Measurements from ENCODE around the gene DGKA.
"Not testable (repeated sequence)": the region's sequence is repeated elsewhere in the genome, so short reads cannot be mapped to it uniquely, and the experiment has no call there.

DGKA gene

GRCh38 chr12:55969356-55969755 lies 38.4 kb downstream of the DGKA start:
- no peak for DNase-seq (ENCODE audit: low read depth)

- no peak for DNase-seq (ENCODE audit: low read depth)
Observed at GRCh38 chr12:55970775-55971174, 39.8 kb downstream of the DGKA start.

DNA sequence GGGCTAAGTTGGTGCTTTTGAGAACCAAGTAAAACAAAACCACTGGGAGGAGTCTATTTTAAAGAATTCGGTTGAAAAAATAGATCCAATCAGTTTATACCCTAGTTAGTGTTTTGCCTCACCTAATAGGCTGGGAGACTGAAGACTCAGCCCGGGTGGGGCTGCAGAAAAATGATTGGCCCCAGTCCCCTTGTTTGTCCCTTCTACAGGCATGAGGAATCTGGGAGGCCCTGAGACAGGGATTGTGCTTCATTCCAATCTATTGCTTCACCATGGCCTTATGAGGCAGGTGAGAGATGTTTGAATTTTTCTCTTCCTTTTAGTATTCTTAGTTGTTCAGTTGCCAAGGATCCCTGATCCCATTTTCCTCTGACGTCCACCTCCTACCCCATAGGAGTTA lies 41.1 kb downstream of the DGKA start:
- DNase-seq (ENCODE audit: low read depth) = peak; percentile 51

GRCh38 chr12:55972456-55972855 lies 41.5 kb downstream of the DGKA start:
- no peak for DNase-seq (ENCODE audit: low read depth)

GRCh38 chr12:55972911-55973598 lies 42.1 kb downstream of the DGKA start:
- DNase-seq (ENCODE audit: low read depth) = no peak

- peak; percentile 100 for DNase-seq (ENCODE audit: low read depth)
Observed at GRCh38 chr12:55973599-55974307, 42.8 kb downstream of the DGKA start, which contains the start of gene RAB5B. RAB5B (plus strand) TSS chr12:55974078; CDS start chr12:55986961, 12,883 bp downstream.

GRCh38 chr12:55974308-55974730 lies 43.4 kb downstream of the DGKA start:
- no peak for DNase-seq (ENCODE audit: low read depth)

GRCh38 chr12:55978393-55978792 lies 47.4 kb downstream of the DGKA start:
- no peak for DNase-seq (ENCODE audit: low read depth)

DNA sequence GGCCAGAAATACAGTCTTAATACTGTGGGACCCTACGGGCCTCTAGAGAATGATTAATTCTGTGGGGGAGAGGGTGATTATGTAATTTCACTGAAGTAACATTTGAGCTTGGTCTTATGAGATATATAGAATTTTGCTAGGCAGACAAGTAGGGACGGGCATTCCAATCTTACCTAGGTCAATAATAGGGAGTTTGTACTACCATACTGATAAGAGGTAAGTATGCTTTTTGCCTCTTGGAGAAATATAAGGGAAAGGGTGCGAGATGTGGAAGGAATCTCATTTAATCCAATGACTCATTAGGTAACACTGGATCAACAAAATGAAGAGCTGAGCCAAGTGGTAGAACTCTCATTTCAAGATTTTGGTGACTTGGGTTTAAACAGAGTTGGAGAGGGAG lies 48.1 kb downstream of the DGKA start:
- DNase-seq (ENCODE audit: low read depth) = no peak

DNA sequence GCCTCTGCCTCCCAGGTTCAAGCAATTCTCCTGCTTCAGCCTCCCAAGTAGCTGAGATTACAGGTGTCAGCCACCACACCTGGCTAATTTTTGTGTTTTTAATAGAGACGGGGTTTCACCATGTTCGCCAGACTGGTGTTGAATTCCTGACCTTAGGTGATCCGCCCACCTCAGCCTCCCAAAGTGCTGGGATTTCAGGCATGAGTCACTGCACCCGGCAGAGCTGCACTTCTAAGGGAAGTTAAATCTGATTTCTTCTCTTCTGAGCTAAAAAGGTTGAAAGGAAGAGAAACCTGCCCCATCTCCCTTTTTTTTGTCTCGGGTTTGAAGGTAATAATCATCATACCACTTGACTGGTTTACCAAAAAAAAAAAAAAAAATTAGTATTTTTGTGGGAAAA lies 50.9 kb downstream of the DGKA start:
- DNase-seq (ENCODE audit: low read depth) = not testable (repeated sequence)

DNA sequence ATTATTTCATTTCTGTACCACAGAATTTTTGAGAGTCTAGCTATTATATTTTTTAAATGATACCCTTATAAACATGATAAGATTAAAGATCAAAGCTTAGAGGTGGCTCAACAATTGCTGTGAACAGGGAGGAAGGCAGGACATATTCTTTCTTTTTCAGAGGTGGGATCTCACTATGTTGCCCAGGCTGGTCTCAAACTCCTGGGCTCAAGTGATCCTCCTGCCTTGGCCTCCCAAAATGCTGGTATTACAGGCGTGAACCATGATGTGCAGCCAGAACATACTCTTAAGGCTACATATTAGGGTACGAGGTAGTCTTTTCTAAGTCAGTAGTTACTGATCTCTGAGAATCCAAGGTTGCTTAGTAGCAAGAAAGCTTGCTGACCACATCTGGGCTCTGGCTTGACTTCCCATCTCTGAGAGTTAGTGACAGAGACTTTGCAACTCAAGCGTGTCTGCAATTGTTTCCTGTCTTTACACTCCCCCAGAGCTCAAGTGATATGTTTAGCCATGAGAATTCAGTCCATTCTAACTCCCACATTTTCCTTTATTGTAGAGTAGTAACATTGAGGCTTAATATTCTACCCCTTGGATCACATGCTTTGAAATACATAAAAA lies 51.5 kb downstream of the DGKA start:
- no peak for DNase-seq (ENCODE audit: low read depth)

DNA sequence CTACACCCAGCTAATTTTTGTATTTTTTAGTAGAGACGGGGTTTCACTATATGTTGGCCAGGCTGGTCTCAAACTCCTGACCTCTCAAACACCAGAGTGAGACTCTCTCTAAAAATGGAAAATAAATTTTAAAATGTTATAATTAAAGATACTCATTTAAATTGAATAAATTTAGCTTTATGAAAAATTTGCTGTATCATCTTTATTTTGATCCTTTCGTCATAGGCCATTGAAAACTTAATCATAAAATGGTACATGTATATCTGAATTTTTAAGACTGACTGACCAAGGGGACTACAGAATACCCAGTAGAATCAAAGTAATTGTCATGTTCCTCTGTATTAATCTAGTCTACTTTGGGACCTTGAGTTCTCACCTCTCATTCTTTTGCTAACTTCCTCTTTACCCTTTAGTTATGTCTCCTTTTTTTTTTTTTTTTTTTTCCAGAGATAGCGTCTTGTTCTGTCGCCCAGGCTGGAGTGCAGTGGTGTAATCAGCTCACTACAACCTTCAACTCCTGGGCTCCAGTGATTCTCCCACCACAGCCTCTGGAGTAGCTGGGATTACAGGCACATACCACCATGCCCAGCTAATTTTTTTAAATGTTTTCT lies 52.4 kb downstream of the DGKA start:
- DNase-seq (ENCODE audit: low read depth) = no peak

DNA sequence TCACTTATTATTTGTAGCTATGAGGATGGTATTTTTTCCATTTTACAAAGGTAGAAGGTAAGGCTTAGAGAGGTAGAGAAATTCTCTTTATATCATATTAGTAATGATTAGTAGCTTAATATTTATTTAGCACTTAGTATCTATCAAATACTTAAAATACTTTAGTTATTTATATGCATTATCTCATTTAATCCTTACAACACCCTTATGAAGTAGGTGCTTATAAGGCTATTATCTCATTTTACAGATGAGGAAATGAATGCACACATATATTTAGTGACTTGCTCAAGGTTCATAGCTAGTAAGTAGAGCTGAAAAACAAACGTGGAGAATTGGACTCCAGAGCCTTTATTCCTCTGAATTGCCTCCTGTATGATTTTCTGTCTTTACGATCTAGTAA lies 53.9 kb downstream of the DGKA start:
- DNase-seq (ENCODE audit: low read depth) = no peak

GRCh38 chr12:55985341-55985740 lies 54.4 kb downstream of the DGKA start:
- no peak for DNase-seq (ENCODE audit: low read depth)

- not testable (repeated sequence) for DNase-seq (ENCODE audit: low read depth)
Observed at GRCh38 chr12:55985976-55986375, 55.0 kb downstream of the DGKA start.

- DNase-seq (ENCODE audit: low read depth) = no peak
Observed at GRCh38 chr12:55991110-55991509, 60.1 kb downstream of the DGKA start.

DNA sequence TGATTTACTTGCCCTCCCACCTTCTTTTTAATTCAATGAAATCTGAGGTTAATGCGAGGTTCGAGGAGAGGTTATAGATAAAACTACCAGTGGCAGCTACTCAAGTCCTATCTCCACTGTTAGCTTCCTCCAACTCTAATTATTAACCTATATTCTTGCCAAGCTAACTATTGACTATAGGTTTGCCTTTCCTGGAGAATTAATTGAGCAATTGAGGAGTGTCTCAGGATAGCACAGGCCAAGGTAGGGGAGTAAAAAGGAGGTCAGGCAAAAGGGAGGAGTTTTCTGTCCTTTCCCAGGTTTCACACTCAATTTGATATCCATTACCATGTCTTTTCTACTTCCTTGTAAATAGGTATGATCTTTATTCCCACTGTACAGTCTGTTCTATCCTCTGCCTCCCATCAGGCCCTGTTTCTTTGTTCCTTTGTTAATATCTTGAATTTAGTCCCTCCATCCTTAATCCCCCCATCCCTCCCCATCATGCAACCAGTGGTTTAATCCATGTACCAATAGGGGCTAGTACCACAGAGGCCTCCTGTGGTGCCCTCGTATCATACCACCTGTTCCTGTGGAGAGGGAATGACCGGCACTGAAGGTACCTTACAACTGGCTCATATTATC lies 62.4 kb downstream of the DGKA start:
- DNase-seq (ENCODE audit: low read depth) = no peak

GRCh38 chr12:55995366-55995765 lies 64.4 kb downstream of the DGKA start:
- DNase-seq (ENCODE audit: low read depth) = no peak

DNA sequence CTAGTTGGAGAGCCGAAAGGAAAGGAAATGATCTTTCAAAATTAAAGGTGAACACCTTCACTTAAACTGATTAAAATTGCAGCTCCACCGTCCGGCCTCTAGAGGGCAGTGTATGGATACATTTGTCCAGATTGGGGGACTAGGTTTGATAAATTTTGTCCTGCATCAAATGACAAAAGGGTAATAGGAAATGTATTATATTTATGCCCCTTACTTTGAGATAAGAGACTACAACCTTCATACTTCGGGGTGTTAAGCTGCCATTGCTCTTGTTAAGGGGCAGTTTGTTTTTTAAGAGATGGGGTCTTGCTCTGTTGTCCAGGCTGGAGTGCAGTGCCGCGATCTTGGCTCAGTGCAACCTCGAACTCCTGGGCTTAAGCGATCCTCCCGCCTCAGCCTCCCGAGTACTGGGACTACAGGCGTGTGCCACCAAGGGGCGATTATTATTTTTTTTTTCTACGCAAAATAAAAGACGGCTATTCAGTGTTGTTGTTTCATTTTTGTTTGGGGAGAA lies 65.3 kb downstream of the DGKA start:
- DNase-seq (ENCODE audit: low read depth) = no peak

DNA sequence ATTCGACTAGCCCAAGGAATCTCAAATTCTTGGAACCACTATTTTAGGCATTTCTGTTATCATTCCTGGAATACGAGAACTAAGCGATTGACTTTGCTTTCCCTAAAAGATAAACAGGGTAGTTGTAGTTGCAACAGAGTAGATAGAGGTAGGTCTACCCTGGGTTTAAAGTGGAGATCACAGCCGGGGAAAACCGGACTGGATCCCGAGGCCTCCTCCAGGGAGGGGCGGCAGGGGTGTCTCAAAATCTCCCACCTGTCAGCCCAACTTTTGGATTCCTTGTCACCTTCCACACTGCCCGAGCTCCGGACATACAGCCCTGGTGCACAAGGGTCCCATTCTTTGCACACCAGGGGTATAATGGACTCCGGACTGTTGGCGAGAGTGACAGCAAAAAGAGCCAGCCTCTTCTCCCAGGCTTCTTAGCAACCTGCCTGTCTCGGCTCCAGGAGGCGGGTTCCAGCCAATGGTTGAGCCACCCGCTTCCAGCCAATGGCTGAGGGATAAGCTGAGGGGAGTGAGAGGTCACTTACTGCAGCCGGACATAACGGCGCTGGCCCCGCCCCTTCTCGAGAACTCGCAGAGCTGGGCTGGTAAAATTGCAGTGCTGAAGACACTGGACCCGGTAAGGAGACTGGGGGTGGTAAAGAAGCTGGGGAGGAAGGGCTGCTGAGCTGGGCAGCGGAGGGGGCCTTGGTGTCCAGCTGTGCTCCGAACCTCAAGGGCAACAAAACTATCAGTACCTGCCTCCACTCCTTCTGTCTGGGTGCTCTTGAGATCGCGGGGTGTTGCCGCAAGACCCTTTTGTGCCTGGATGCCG lies 66.0 kb downstream of the DGKA start, which contains the start of gene SUOX:
Gene SUOX (plus strand): TSS at position 562 of the 820 bp plus-strand sequence. CDS start 4,946 bp downstream, outside the sequence.
- peak; percentile 83 for DNase-seq (ENCODE audit: low read depth)

GRCh38 chr12:55997535-55997859 lies 66.5 kb downstream of the DGKA start:
- DNase-seq (ENCODE audit: low read depth) = no peak

All from GM04503 (cell line).